Mammary epithelial cell (primary cell): Measurements from ENCODE around the gene SARS2.

Experiments
- EZH2 ChIP-seq: IDR thresholded peaks from 2 replicates; pipeline ENCODE4 v1.6.1; 2012; ENCODE audit warnings: low read length, inconsistent platforms, borderline replicate concordance
- TF ChIP-seq, protein P1 (sequence below), 2 donors: IDR thresholded peaks in 1 of 2; conservative IDR thresholded peaks in 1 of 2; 2 replicates each; pipeline ENCODE4 v1.5.1; 2011 to 2012; ENCODE audit warnings: inconsistent platforms in 2 of 2, low read length in 2 of 2, mild to moderate bottlenecking in 2 of 2, control low read depth in 1 of 2, low read depth in 1 of 2; ENCODE audit not compliant: insufficient read depth in 1 of 2; ENCODE audit errors: extremely low read depth in 1 of 2

- TF ChIP-seq, protein P1, sequence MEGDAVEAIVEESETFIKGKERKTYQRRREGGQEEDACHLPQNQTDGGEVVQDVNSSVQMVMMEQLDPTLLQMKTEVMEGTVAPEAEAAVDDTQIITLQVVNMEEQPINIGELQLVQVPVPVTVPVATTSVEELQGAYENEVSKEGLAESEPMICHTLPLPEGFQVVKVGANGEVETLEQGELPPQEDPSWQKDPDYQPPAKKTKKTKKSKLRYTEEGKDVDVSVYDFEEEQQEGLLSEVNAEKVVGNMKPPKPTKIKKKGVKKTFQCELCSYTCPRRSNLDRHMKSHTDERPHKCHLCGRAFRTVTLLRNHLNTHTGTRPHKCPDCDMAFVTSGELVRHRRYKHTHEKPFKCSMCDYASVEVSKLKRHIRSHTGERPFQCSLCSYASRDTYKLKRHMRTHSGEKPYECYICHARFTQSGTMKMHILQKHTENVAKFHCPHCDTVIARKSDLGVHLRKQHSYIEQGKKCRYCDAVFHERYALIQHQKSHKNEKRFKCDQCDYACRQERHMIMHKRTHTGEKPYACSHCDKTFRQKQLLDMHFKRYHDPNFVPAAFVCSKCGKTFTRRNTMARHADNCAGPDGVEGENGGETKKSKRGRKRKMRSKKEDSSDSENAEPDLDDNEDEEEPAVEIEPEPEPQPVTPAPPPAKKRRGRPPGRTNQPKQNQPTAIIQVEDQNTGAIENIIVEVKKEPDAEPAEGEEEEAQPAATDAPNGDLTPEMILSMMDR (conservative IDR thresholded peaks at IDR 0.05 in 1 of 2, IDR thresholded peaks at IDR 0.05 in 1 of 2; ENCODE audit: extremely low read depth in 1 of 2, insufficient read depth in 1 of 2, low read depth in 1 of 2, low read length in 2 of 2): no peak
- no peak for TF ChIP-seq EZH2
Measured at GRCh38 chr19:38919837-38920601, 10.5 kb downstream of the SARS2 start.
